CD4-positive, CD25-positive, alpha-beta regulatory T cell (primary cell): ENCODE data around the gene BACH1. TPM values are rescaled to one million over a fixed set of nuclear protein-coding genes. Genes with fewer than 3 reads are reported as not detected.

ENCODE experiments used
- ATAC-seq, 2 donors: fragments of 150-1000 bp; cut with Tn5 transposase; one replicate each; pipeline ENCODE4 v1.10.0; 2021; ENCODE audit warnings: low read depth in 2 of 2, moderate number of reproducible peaks in 2 of 2, moderate library complexity in 1 of 2
- DNase-seq, 3 donors: peaks; one replicate each; pipeline versions ENCODE4 v3.0.0 to v3.0.0-alpha.2; 2012 to 2022; ENCODE audit warnings: mixed read lengths in 1 of 3
- H3K27ac ChIP-seq: one replicate; pipeline ENCODE4 v1.7.0; 2013; ENCODE audit warnings: mild to moderate bottlenecking, low read length; ENCODE audit not compliant: insufficient read depth, poor library complexity, severe bottlenecking
- H3K27me3 ChIP-seq: one replicate; pipeline ENCODE4 v1.7.0; 2013; ENCODE audit warnings: low read length; ENCODE audit not compliant: control insufficient read depth, insufficient read depth
- H3K36me3 ChIP-seq: one replicate; pipeline ENCODE4 v1.7.0; 2013; ENCODE audit warnings: mild to moderate bottlenecking, low read length, moderate library complexity; ENCODE audit not compliant: control insufficient read depth, insufficient read depth
- H3K4me1 ChIP-seq: 2 replicates; pipeline ENCODE4 v1.7.0; 2013; ENCODE audit warnings: mild to moderate bottlenecking, low read length; ENCODE audit not compliant: insufficient read depth, control insufficient read depth, poor library complexity, severe bottlenecking
- H3K4me3 ChIP-seq: one replicate; pipeline ENCODE4 v1.7.0; 2013; ENCODE audit warnings: low read depth, mild to moderate bottlenecking, low read length, moderate library complexity
- H3K9me3 ChIP-seq, 2 experiments: 1 replicate in 1 of 2; 2 replicates in 1 of 2; pipeline ENCODE4 v1.7.0; 2013; ENCODE audit warnings: low read length in 2 of 2, mild to moderate bottlenecking in 1 of 2, moderate library complexity in 1 of 2; ENCODE audit not compliant: control insufficient read depth in 2 of 2
- H3K27ac Mint-ChIP-seq, 3 donors: one replicate each; pipeline ENCODE4 v1.8.0; 2020 to 2022; ENCODE audit warnings: mild to moderate bottlenecking in 3 of 3, mixed read lengths in 3 of 3, moderate library complexity in 2 of 3
- H3K27me3 Mint-ChIP-seq: one replicate; pipeline ENCODE4 v1.8.0; 2022; ENCODE audit warnings: mild to moderate bottlenecking, mixed read lengths
- H3K36me3 Mint-ChIP-seq: one replicate; pipeline ENCODE4 v1.8.0; 2020; ENCODE audit warnings: mixed read lengths
- H3K4me1 Mint-ChIP-seq, 4 donors: one replicate each; pipeline ENCODE4 v1.8.0; 2020 to 2022; ENCODE audit warnings: mixed read lengths in 4 of 4, mild to moderate bottlenecking in 1 of 4
- H3K4me3 Mint-ChIP-seq, 4 donors: one replicate each; pipeline ENCODE4 v1.8.0; 2020 to 2022; ENCODE audit warnings: mild to moderate bottlenecking in 4 of 4, mixed read lengths in 4 of 4, moderate library complexity in 3 of 4
- H3K9me3 Mint-ChIP-seq, 7 donors: one replicate each; pipeline ENCODE4 v1.8.0; 2020 to 2022; ENCODE audit warnings: mixed read lengths in 7 of 7, mild to moderate bottlenecking in 3 of 7, moderate library complexity in 2 of 7
- polyA plus RNA-seq, 4 donors: library from polyadenylated mRNA; unstranded; fragments of 300-500 nt; fragmentation: Illumina TruSeq; gene quantifications; one replicate each; pipeline ENCODE4 v1.2.3, GENCODE V29; 2021
- total RNA-seq: library from RNA; stranded (reverse); gene quantifications from one replicate; pipeline ENCODE4 v1.2.3, GENCODE V29; 2022

BACH1 gene
- total and polyA plus RNA-seq, 5 donors from 2014 or later: 30.2 to 108 (median 42.5) TPM

DNA sequence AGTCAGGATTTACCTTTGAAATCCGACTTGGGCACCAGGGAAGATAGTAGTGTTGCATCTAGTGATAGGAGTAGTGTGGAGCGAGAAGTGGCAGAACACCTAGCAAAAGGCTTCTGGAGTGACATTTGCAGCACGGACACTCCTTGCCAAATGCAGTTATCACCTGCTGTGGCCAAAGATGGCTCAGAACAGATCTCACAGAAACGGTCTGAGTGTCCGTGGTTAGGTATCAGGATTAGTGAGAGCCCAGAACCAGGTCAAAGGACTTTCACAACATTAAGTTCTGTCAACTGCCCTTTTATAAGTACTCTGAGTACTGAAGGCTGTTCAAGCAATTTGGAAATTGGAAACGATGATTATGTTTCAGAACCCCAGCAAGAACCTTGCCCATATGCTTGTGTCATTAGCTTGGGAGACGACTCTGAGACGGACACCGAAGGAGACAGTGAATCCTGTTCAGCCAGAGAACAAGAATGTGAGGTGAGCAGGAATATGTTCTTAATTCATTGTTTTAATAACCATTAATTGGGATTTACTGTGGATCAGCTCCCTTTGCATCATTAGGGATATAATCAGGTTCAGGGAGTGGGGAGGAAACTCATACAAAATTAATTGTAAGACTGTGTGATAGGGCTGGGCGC lies 28.3 kb downstream of the BACH1 start:
- ATAC-seq (no peak), DNase-seq (no peak)
- Mint-ChIP-seq H3K27me3 (no peaks in the 10 kb centered on the region), H3K4me3 (no peak overlapping the region), H3K36me3 (peaks cover 38% of the 10 kb centered on the region), H3K9me3 (no peaks in the 10 kb centered on the region), H3K4me1 (peaks cover 4 to 26% (median 14%) of the 10 kb centered on the region in 4 donors), H3K27ac (no peak overlapping the region)
- H3K27me3 ChIP-seq: no peaks in the 10 kb centered on the region
- peaks cover 57% of the 10 kb centered on the region for H3K36me3 ChIP-seq
- H3K9me3 ChIP-seq: no peaks in the 10 kb centered on the region
- no peaks in the 10 kb centered on the region for H3K4me1 ChIP-seq
- H3K4me3 ChIP-seq: no peak overlapping the region
- H3K27ac ChIP-seq: no peak overlapping the region

DNA sequence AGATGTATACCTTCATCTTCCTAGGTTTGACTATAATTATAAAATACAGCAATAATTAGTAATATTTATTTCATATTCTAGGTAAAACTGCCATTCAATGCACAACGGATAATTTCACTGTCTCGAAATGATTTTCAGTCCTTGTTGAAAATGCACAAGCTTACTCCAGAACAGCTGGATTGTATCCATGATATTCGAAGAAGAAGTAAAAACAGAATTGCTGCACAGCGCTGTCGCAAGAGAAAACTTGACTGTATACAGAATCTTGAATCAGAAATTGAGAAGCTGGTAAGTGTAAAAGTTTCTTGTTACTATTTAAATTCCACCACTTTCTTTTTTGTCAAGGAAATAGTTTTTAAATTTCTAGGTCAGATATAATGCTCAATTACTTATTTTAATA lies 30.7 kb downstream of the BACH1 start:
- H3K27me3 Mint-ChIP-seq: no peaks in the 10 kb centered on the region
- no peaks in the 10 kb centered on the region for H3K9me3 Mint-ChIP-seq
- peaks cover 37% of the 10 kb centered on the region for H3K36me3 Mint-ChIP-seq
- DNase-seq: no peak
- Histone ChIP-seq H3K4me3 (no peak overlapping the region), H3K27me3 (no peaks in the 10 kb centered on the region), H3K4me1 (no peaks in the 10 kb centered on the region), H3K36me3 (peaks cover 54% of the 10 kb centered on the region), H3K27ac (no peak overlapping the region), H3K9me3 (no peaks in the 10 kb centered on the region)
- H3K4me3 Mint-ChIP-seq: no peak overlapping the region
- no peak overlapping the region for H3K27ac Mint-ChIP-seq
- peaks cover 9 to 25% (median 18%) of the 10 kb centered on the region in 4 donors for H3K4me1 Mint-ChIP-seq
- ATAC-seq: no peak

DNA sequence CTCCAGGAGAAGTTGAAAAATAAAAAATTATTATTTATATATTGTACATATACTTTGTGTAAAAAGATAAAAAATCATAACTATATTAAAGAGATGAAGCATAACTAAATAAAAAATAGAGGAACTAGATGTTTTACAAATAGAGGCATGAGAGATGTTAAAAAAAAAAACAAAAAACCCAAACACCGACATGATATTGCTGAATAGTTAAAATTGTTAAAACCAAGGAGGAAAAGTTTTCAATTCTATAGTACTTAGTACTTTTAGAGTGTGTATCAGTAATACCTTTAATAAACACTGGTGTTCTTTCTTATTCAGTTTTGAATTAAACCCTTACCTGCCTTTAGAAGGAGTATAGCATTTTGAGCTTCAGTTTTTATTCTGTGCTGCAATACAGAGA lies 32.1 kb downstream of the BACH1 start:
- H3K4me1 ChIP-seq: no peaks in the 10 kb centered on the region
- H3K36me3 ChIP-seq: peaks cover 48% of the 10 kb centered on the region
- Mint-ChIP-seq H3K36me3 (peaks cover 40% of the 10 kb centered on the region), H3K27ac (peak overlapping the region; percentile 4 to 38 (median 13)), H3K9me3 (no peaks in the 10 kb centered on the region), H3K4me1 (peaks cover 9 to 31% (median 25%) of the 10 kb centered on the region in 4 donors), H3K27me3 (no peaks in the 10 kb centered on the region), H3K4me3 (no peak overlapping the region)
- no peaks in the 10 kb centered on the region for H3K27me3 ChIP-seq
- no peak overlapping the region for H3K27ac ChIP-seq
- H3K9me3 ChIP-seq: no peaks in the 10 kb centered on the region
- no peak for ATAC-seq
- no peak for DNase-seq
- H3K4me3 ChIP-seq: no peak overlapping the region

DNA sequence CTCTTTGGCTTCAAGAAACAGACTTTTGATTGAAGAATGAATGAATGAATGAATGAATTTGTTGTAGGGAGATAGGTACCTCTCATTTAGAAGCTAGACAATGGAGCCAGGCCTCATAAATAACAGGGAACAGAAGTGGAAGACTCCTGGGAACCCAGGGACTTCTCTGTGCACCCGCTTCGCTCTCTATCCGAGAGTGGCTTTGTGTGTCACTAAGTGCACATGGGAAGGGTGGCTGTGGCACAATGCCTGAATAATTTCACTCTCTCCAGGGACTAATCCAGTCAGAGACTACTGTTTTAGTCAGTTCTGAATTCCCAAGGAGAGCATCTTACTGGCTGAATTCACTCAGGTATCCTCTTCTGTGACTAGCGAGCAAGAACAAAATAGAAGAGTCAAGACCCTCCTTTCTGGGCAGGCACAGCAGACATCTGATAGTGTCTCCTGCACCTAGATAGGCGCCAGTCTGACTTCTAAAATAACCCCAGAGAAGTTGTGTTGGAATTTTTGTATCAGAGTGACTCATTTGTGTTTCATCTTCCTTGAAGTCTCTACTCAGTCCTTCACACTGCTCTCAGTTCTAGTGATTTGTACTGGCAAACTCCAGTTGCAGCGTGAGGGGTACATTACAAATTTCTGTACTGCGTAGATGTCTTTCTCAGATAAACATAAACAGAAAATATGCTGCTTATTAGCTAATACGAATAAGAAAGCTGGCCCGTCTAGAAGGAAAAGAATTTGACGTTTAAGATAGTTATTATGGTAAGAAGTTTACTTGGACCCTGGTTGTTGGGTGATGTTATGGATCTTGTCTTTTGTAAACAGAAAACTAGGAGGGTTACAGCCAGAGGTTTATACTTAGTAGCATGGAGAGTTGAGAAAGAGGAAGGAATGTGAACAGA lies 34.0 kb downstream of the BACH1 start:
- H3K36me3 ChIP-seq: peaks cover 32% of the 10 kb centered on the region
- no peak overlapping the region for H3K4me3 Mint-ChIP-seq
- peak overlapping the region in 1 of 3 donors; percentile 12 for H3K27ac Mint-ChIP-seq
- no peaks in the 10 kb centered on the region for H3K9me3 ChIP-seq
- H3K27ac ChIP-seq: no peak overlapping the region
- no peak for ATAC-seq
- no peaks in the 10 kb centered on the region for H3K9me3 Mint-ChIP-seq
- no peaks in the 10 kb centered on the region for H3K27me3 Mint-ChIP-seq
- H3K27me3 ChIP-seq: no peaks in the 10 kb centered on the region
- no peak for DNase-seq
- peaks cover 29% of the 10 kb centered on the region for H3K36me3 Mint-ChIP-seq
- no peak overlapping the region for H3K4me3 ChIP-seq
- H3K4me1 Mint-ChIP-seq: peaks cover 17 to 29% (median 25%) of the 10 kb centered on the region in 4 donors
- H3K4me1 ChIP-seq: no peaks in the 10 kb centered on the region

DNA sequence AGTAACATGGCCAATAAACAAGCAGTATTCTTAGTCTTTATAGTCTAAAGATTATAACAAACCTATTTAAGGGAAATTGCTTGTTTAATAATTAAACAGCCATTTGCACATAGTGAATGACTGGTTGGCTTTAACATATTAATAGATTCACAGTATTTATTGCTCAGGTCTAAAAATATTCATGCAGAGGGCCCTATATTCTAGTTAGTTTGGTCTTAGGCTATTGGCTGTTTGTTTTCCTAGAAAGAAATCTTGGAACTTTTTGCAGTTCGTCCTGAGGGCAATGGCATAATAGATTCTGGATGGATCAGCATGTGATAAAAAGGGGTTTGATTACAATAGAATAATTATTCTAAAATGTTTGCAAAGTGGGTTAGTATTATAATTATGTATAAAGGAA lies 34.7 kb downstream of the BACH1 start:
- Mint-ChIP-seq H3K9me3 (no peaks in the 10 kb centered on the region), H3K27ac (no peak overlapping the region), H3K4me3 (no peak overlapping the region), H3K4me1 (peaks cover 17 to 29% (median 25%) of the 10 kb centered on the region in 4 donors), H3K27me3 (no peaks in the 10 kb centered on the region), H3K36me3 (peaks cover 29% of the 10 kb centered on the region)
- no peak for DNase-seq
- no peaks in the 10 kb centered on the region for H3K27me3 ChIP-seq
- no peaks in the 10 kb centered on the region for H3K9me3 ChIP-seq
- no peaks in the 10 kb centered on the region for H3K4me1 ChIP-seq
- H3K36me3 ChIP-seq: peaks cover 27% of the 10 kb centered on the region
- H3K27ac ChIP-seq: no peak overlapping the region
- no peak overlapping the region for H3K4me3 ChIP-seq
- no peak for ATAC-seq

DNA sequence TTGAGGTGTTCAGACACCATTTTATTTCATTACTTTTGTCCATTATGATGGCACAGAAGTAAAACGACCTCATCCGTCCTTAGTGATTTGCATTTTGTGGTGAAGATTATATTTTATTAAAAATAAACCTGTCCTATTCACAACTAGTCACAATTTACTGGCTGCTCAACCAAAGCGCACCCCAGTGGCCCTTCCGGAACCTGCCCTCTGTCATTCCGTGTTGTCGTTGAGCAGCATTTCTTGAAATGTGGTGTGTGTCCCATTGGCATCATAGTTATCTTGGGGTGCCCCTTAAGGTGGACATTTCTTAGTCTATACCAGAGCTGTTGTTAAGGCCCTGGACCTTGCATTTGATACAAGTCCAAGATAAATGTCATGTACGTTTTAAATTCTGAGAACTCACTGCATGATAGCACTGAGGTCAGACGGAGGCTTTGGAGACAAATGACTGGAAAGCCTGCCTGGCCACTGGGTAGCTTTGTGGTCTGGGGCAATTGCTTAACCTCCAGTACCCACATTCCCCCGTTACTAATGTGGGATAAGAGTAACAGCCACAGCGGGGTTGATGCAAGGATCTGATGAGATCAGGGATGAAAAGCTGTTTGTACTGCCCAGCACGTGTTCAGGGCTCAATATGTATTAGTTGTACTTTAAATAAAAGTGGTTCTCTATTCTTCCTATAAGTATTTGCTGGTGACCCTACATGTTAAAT lies 36.2 kb downstream of the BACH1 start:
- ATAC-seq (no peak), DNase-seq (no peak)
- Histone ChIP-seq H3K4me3 (no peak overlapping the region), H3K27me3 (no peaks in the 10 kb centered on the region), H3K9me3 (no peaks in the 10 kb centered on the region), H3K36me3 (peaks cover 17% of the 10 kb centered on the region), H3K27ac (no peak overlapping the region), H3K4me1 (no peaks in the 10 kb centered on the region)
- Mint-ChIP-seq H3K9me3 (no peaks in the 10 kb centered on the region), H3K27me3 (no peaks in the 10 kb centered on the region), H3K27ac (peak overlapping the region in 1 of 3 donors; percentile 69), H3K36me3 (peaks cover 28% of the 10 kb centered on the region), H3K4me3 (no peak overlapping the region), H3K4me1 (peaks cover 19 to 36% (median 25%) of the 10 kb centered on the region in 4 donors)

DNA sequence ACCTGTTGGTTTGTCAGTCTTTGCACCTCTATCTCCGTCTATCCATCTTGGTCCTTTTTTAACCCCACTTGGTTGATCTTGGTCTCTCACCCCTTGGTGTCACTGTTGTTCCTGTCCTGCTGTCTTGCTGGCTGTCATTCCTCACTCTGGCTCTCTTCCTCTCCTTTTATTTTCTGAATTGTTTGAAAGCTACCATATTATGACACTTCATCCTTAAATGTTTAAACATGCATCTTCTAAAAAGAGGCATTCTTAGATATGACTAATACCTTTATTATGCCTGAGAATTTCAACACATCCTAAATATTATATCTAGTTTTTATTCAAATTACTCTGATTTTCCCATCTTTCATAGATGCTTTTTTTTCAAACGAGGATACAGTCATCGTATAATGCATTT lies 37.0 kb downstream of the BACH1 start:
- Mint-ChIP-seq H3K27me3 (no peaks in the 10 kb centered on the region), H3K27ac (no peak overlapping the region), H3K9me3 (no peaks in the 10 kb centered on the region), H3K4me1 (peaks cover 24 to 38% (median 26%) of the 10 kb centered on the region in 4 donors), H3K4me3 (no peak overlapping the region), H3K36me3 (peaks cover 23% of the 10 kb centered on the region)
- Histone ChIP-seq H3K4me1 (no peaks in the 10 kb centered on the region), H3K9me3 (no peaks in the 10 kb centered on the region), H3K36me3 (peaks cover 15% of the 10 kb centered on the region), H3K4me3 (no peak overlapping the region), H3K27ac (no peak overlapping the region), H3K27me3 (no peaks in the 10 kb centered on the region)
- DNase-seq (no peak), ATAC-seq (no peak)
